SK-N-SH (cell line): ENCODE data around the gene MALRD1. TPM values are rescaled to one million over a fixed set of nuclear protein-coding genes. Genes with fewer than 3 reads are reported as not detected.

Source experiments
- CTCF ChIA-PET: fragments of 300-600, 350-600 bp; formaldehyde crosslinking; extraction: SDS; loops from one replicate; lab custom pipeline; 2021; lab: Yijun Ruan, JAX
- POLR2A ChIA-PET: fragments of 350-600 bp; sonication (Branson Sonifier 250); formaldehyde crosslinking; extraction: SDS; loops from one replicate; lab custom pipeline; 2020; ENCODE audit warnings: antibody characterized with exemption, inconsistent platforms; lab: Yijun Ruan, JAX
- DNase-seq: peaks from one replicate; pipeline ENCODE4 v3.0.0; 2012
- H2AFZ ChIP-seq: fragments of 200-600 bp; sonication (generic); 2 replicates; pipeline ENCODE4 v1.8.1; 2016; ENCODE audit warnings: antibody characterized with exemption, mild to moderate bottlenecking, low read depth
- H3F3A ChIP-seq: fragments of 200-600 bp; sonication (generic); replicated peaks from 2 replicates; pipeline ENCODE3; 2016; ENCODE audit warnings: antibody characterized with exemption, mild to moderate bottlenecking; ENCODE audit not compliant: insufficient read depth
- H3K27ac ChIP-seq, 2 experiments: fragments of 200-500 bp in 1 of 2; fragments of 200-600 bp in 1 of 2; sonication (Bioruptor generic) in 1 of 2; sonication (generic), shearing (Covaris generic) in 1 of 2; 2 replicates each; pipeline versions ENCODE4 v1.5.1 to v1.6.1; 2014 to 2016; ENCODE audit warnings: low read depth in 2 of 2, inconsistent platforms in 1 of 2, low read length in 1 of 2, mild to moderate bottlenecking in 1 of 2, mixed read lengths in 1 of 2
- H3K27me3 ChIP-seq: fragments of 200-600 bp; sonication (generic), shearing (Covaris generic); 2 replicates; pipeline ENCODE4 v1.6.1; 2016; ENCODE audit warnings: mixed run types; ENCODE audit not compliant: insufficient read depth
- H3K36me3 ChIP-seq, 2 experiments: fragments of 200-500 bp in 1 of 2; fragments of 200-600 bp in 1 of 2; sonication (Bioruptor generic) in 1 of 2; sonication (generic) in 1 of 2; replicated peaks in 1 of 2; 2 replicates each; pipeline versions ENCODE3 to v1.5.1; 2014 to 2016; ENCODE audit warnings: low read length in 1 of 2, mild to moderate bottlenecking in 1 of 2; ENCODE audit not compliant: insufficient read depth in 2 of 2, control insufficient read depth in 1 of 2
- H3K4me1 ChIP-seq, 2 experiments: fragments of 200-500 bp in 1 of 2; fragments of 200-600 bp in 1 of 2; sonication (Bioruptor generic) in 1 of 2; sonication (generic), shearing (Covaris generic) in 1 of 2; 2 replicates each; pipeline versions ENCODE4 v1.5.1 to v1.6.1; 2014 to 2016; ENCODE audit warnings: low read depth in 1 of 2, low read length in 1 of 2, mixed run types in 1 of 2; ENCODE audit not compliant: insufficient read depth in 2 of 2, control insufficient read depth in 1 of 2
- H3K4me2 ChIP-seq: fragments of 200-600 bp; sonication (generic), shearing (Covaris generic); 2 replicates; pipeline ENCODE4 v1.6.1; 2017; ENCODE audit warnings: mixed run types
- H3K4me3 ChIP-seq, 2 experiments: fragments of 200-500 bp in 1 of 2; fragments of 200-600 bp in 1 of 2; sonication (Bioruptor generic) in 1 of 2; sonication (generic), shearing (Covaris generic) in 1 of 2; 2 replicates each; pipeline versions ENCODE4 v1.5.1 to v1.8.1; 2014 to 2016; ENCODE audit warnings: low read depth in 2 of 2, inconsistent platforms in 1 of 2, low read length in 1 of 2, mild to moderate bottlenecking in 1 of 2, mixed read lengths in 1 of 2, moderate library complexity in 1 of 2
- H3K79me2 ChIP-seq: fragments of 200-600 bp; sonication (generic); 2 replicates; pipeline ENCODE4 v1.8.1; 2017; ENCODE audit warnings: mild to moderate bottlenecking; ENCODE audit not compliant: insufficient read depth
- H3K9ac ChIP-seq: fragments of 200-600 bp; sonication (generic); 2 replicates; pipeline ENCODE4 v1.6.1; 2017; ENCODE audit warnings: mixed run types
- H3K9me2 ChIP-seq: fragments of 200-600 bp; sonication (generic); 2 replicates; pipeline ENCODE4 v1.6.1; 2017; ENCODE audit warnings: mixed run types
- H3K9me3 ChIP-seq: fragments of 200-600 bp; sonication (generic); 2 replicates; pipeline ENCODE4 v1.6.1; 2017; ENCODE audit warnings: mixed run types, mild to moderate bottlenecking, moderate library complexity
- H4K20me1 ChIP-seq: fragments of 200-600 bp; sonication (generic); 2 replicates; pipeline ENCODE4 v1.6.1; 2017; ENCODE audit warnings: mild to moderate bottlenecking, mixed run types; ENCODE audit not compliant: insufficient read depth
- CHD2 ChIP-seq: fragments of 150-350 bp; IDR thresholded peaks from 2 replicates; pipeline ENCODE4 v1.6.1; 2018; ENCODE audit warnings: low read length; ENCODE audit not compliant: partially characterized antibody
- ELF1 ChIP-seq: IDR thresholded peaks from 2 replicates; pipeline ENCODE4 v1.4.0; 2012
- EP300 ChIP-seq, 2 experiments: IDR thresholded peaks; 2 replicates each; pipeline versions ENCODE4 v1.4.0 to v1.6.1; 2012; ENCODE audit warnings: borderline replicate concordance in 1 of 2, low read depth in 1 of 2, low read length in 1 of 2
- FOSL2 ChIP-seq: IDR thresholded peaks from 2 replicates; pipeline ENCODE4 v1.4.0; 2012; ENCODE audit warnings: low read depth, mild to moderate bottlenecking, moderate library complexity, borderline replicate concordance
- FOXJ3 ChIP-seq: sonication (generic); formaldehyde crosslinking; IDR thresholded peaks from 2 replicates; pipeline ENCODE4 v1.5.1; 2020; ENCODE audit warnings: mild to moderate bottlenecking, missing genetic modification reagents
- GABPA ChIP-seq: IDR thresholded peaks from 2 replicates; pipeline ENCODE4 v1.4.0; 2012; ENCODE audit warnings: low read depth, mild to moderate bottlenecking
- GATA2 ChIP-seq: sonication (generic); formaldehyde crosslinking; IDR thresholded peaks from 2 replicates; pipeline ENCODE4 v1.5.0; 2020; ENCODE audit warnings: mild to moderate bottlenecking, missing genetic modification reagents
- MAX ChIP-seq: IDR thresholded peaks from 2 replicates; pipeline ENCODE4 v1.4.0; 2012; ENCODE audit warnings: low read depth
- MEF2A ChIP-seq: IDR thresholded peaks from 2 replicates; pipeline ENCODE4 v1.4.0; 2012; ENCODE audit warnings: low read depth, borderline replicate concordance
- NFIC ChIP-seq: IDR thresholded peaks from 2 replicates; pipeline ENCODE4 v1.4.0; 2012; ENCODE audit warnings: borderline replicate concordance
- NRF1 ChIP-seq: IDR thresholded peaks from 2 replicates; pipeline ENCODE4 v1.6.1; 2012; ENCODE audit warnings: low read depth, mild to moderate bottlenecking, low read length
- RCOR1 ChIP-seq: fragments of 150-350 bp; IDR thresholded peaks from 2 replicates; pipeline ENCODE4 v1.6.1; 2017; ENCODE audit warnings: antibody characterized with exemption, low read length
- RFX5 ChIP-seq: IDR thresholded peaks from 2 replicates; pipeline ENCODE4 v1.6.1; 2012; ENCODE audit warnings: mild to moderate bottlenecking, improper control_type of control experiment, low read length
- RXRA ChIP-seq: IDR thresholded peaks from 2 replicates; pipeline ENCODE4 v1.4.0; 2012; ENCODE audit warnings: low read depth, mild to moderate bottlenecking, borderline replicate concordance
- SIN3A ChIP-seq: IDR thresholded peaks from 2 replicates; pipeline ENCODE4 v1.6.1; 2012; ENCODE audit warnings: low read depth, mild to moderate bottlenecking, low read length, moderate library complexity, borderline replicate concordance
- TAF1 ChIP-seq: IDR thresholded peaks from 2 replicates; pipeline ENCODE4 v1.6.1; 2012; ENCODE audit warnings: low read depth, mild to moderate bottlenecking, low read length, moderate library complexity, borderline replicate concordance
- TEAD4 ChIP-seq: IDR thresholded peaks from 2 replicates; pipeline ENCODE4 v1.4.0; 2012; ENCODE audit warnings: mild to moderate bottlenecking, borderline replicate concordance; ENCODE audit not compliant: insufficient read depth
- YY1 ChIP-seq: IDR thresholded peaks from 2 replicates; pipeline ENCODE4 v1.4.0; 2012; ENCODE audit warnings: low read depth, mild to moderate bottlenecking
- WGBS: methylation state at CpG from one replicate; pipeline ENCODE4 v1.1.6; 2017; ENCODE audit warnings: low lambda C conversion rate; 5-methylcytosine and 5-hydroxymethylcytosine counted together
- polyA plus RNA-seq, 3 experiments: library from polyadenylated mRNA; depleted of rRNA; stranded (reverse); fragments of >200 nt; gene quantifications; 2 replicates each; pipeline ENCODE4 v1.2.3, GENCODE V29; 2012
- TF ChIP-seq, protein P1 (sequence below): fragments of 200-600 bp; sonication (generic); IDR thresholded peaks from 2 replicates; pipeline ENCODE4 v1.6.1; 2017; ENCODE audit warnings: antibody characterized with exemption, mild to moderate bottlenecking, moderate library complexity
- TF ChIP-seq, protein P2 (sequence below): IDR thresholded peaks from 2 replicates; pipeline ENCODE4 v1.4.0; 2012; ENCODE audit warnings: low read depth, borderline replicate concordance
- TF ChIP-seq, protein P3 (sequence below): fragments of 150-350 bp; IDR thresholded peaks from 2 replicates; pipeline ENCODE4 v1.6.1; 2017; ENCODE audit warnings: antibody characterized with exemption, low read length, low read depth, borderline replicate concordance

Gene MALRD1
- polyA plus RNA-seq, 1 of the 3 experiments (the other 2 are of a cell fraction), result not detected

- H3F3A ChIP-seq, result no peaks in the 10 kb centered on the region
- no peak overlapping the region for H3K27ac ChIP-seq
- peaks cover 0 to 8% of the 10 kb centered on the region in 2 experiments; a peak in 1 of 4 replicates for H3K4me1 ChIP-seq
- no peaks in the 10 kb centered on the region for H3K27me3 ChIP-seq
- H2AFZ ChIP-seq, result no peak overlapping the region
- no peaks in the 10 kb centered on the region for H3K9me2 ChIP-seq
- ChIA-PET CTCF (interaction anchor here (0.6 to 0.7 kb wide), 2 partner anchors 17 to 209 kb away, joined by 3 read pairs; no protein-coding TSS in a partner anchor), POLR2A (no interaction called here)
- no peaks in the 10 kb centered on the region for H3K36me3 ChIP-seq
- no peak overlapping the region for H3K4me2 ChIP-seq
- H3K79me2 ChIP-seq, result no peaks in the 10 kb centered on the region
- TF ChIP-seq CHD2, result no peak
- no peak for TF ChIP-seq NRF1
- TF ChIP-seq, protein P1, sequence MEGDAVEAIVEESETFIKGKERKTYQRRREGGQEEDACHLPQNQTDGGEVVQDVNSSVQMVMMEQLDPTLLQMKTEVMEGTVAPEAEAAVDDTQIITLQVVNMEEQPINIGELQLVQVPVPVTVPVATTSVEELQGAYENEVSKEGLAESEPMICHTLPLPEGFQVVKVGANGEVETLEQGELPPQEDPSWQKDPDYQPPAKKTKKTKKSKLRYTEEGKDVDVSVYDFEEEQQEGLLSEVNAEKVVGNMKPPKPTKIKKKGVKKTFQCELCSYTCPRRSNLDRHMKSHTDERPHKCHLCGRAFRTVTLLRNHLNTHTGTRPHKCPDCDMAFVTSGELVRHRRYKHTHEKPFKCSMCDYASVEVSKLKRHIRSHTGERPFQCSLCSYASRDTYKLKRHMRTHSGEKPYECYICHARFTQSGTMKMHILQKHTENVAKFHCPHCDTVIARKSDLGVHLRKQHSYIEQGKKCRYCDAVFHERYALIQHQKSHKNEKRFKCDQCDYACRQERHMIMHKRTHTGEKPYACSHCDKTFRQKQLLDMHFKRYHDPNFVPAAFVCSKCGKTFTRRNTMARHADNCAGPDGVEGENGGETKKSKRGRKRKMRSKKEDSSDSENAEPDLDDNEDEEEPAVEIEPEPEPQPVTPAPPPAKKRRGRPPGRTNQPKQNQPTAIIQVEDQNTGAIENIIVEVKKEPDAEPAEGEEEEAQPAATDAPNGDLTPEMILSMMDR, result no peak
- no peak for TF ChIP-seq RFX5
- no peak for TF ChIP-seq GATA2 (CRISPR knock-in tag)
- TF ChIP-seq ELF1, result no peak
- TF ChIP-seq FOSL2, result no peak
- TF ChIP-seq YY1, result no peak
- no peak for TF ChIP-seq GABPA
- TF ChIP-seq RXRA, result no peak
- TF ChIP-seq EP300 (IDR thresholded peaks at IDR 0.05; ENCODE audit: borderline replicate concordance in 1 of 2, low read depth in 1 of 2, low read length in 1 of 2), result no peak
- no peak for TF ChIP-seq SIN3A
- TF ChIP-seq FOXJ3 (CRISPR knock-in tag), result no peak
- TF ChIP-seq, protein P2, sequence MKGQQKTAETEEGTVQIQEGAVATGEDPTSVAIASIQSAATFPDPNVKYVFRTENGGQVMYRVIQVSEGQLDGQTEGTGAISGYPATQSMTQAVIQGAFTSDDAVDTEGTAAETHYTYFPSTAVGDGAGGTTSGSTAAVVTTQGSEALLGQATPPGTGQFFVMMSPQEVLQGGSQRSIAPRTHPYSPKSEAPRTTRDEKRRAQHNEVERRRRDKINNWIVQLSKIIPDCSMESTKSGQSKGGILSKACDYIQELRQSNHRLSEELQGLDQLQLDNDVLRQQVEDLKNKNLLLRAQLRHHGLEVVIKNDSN, result no peak
- no peak for TF ChIP-seq TAF1
- TF ChIP-seq NFIC, result no peak
- no peak for TF ChIP-seq MEF2A
- 58% methylated on average over 1 of the region's 1 CpG for WGBS
- DNase-seq, result no peak
- no peak overlapping the region for H3K9ac ChIP-seq
- 0 out of 2 replicates have a peak, but pooled peaks cover 4% of the 10 kb centered on the region for H3K9me3 ChIP-seq
- H4K20me1 ChIP-seq, result no peaks in the 10 kb centered on the region
- H3K4me3 ChIP-seq, result no peak overlapping the region
Measured at GRCh38 chr10:19706904-19707303, 658.3 kb downstream of the MALRD1 start.

GRCh38 chr10:19707376-19707775, 658.8 kb downstream of the MALRD1 start:
- Histone ChIP-seq H3K36me3 (no peaks in the 10 kb centered on the region), H2AFZ (no peak overlapping the region), H3K9me2 (no peaks in the 10 kb centered on the region), H3K79me2 (no peaks in the 10 kb centered on the region), H3K4me2 (no peak overlapping the region), H3K27ac (no peak overlapping the region), H3K4me1 (peaks cover 0 to 8% of the 10 kb centered on the region in 2 experiments; a peak in 1 of 4 replicates), H3K4me3 (no peak overlapping the region), H3F3A (no peaks in the 10 kb centered on the region), H3K9ac (no peak overlapping the region), H3K9me3 (0 out of 2 replicates have a peak, but pooled peaks cover 4% of the 10 kb centered on the region), H3K27me3 (no peaks in the 10 kb centered on the region), H4K20me1 (no peaks in the 10 kb centered on the region)
- WGBS, result 73% methylated on average over 2 of the region's 2 CpGs
- no peak for DNase-seq
- ChIA-PET CTCF (interaction anchor here (0.7 kb wide), 1 partner anchor 17 kb away, joined by 3 read pairs; no protein-coding TSS in a partner anchor), POLR2A (no interaction called here)
- TF ChIP-seq SIN3A (no peak), CHD2 (no peak), FOXJ3 (CRISPR knock-in tag) (no peak), NFIC (no peak), RCOR1 (no peak), GABPA (no peak), TEAD4 (no peak), RXRA (no peak), MAX (no peak), TAF1 (no peak)
- TF ChIP-seq, protein P3, sequence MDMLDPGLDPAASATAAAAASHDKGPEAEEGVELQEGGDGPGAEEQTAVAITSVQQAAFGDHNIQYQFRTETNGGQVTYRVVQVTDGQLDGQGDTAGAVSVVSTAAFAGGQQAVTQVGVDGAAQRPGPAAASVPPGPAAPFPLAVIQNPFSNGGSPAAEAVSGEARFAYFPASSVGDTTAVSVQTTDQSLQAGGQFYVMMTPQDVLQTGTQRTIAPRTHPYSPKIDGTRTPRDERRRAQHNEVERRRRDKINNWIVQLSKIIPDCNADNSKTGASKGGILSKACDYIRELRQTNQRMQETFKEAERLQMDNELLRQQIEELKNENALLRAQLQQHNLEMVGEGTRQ, result no peak
- TF ChIP-seq, protein P1, result no peak
